Activated T-cell treated with anti-CD3 and anti-CD28 coated beads, Interleukin-2, amount 50 U/mL, for 4 hours (primary cell): ENCODE results near the gene SERPINB12. TPM values are rescaled to one million over a fixed set of nuclear protein-coding genes. Genes with fewer than 3 reads are reported as not detected.

ENCODE experiments used
- ATAC-seq, 2 donors: fragments of 200-7000 bp; cut with Tn5 transposase; one replicate each; pipeline ENCODE4 v1.10.0; 2021
- DNase-seq: peaks from one replicate; pipeline ENCODE4 v3.0.0-alpha.2; 2020
- H3K27me3 Mint-ChIP-seq: one replicate; pipeline ENCODE4 v1.8.0; 2021; ENCODE audit warnings: low read depth, mixed read lengths
- H3K36me3 Mint-ChIP-seq: one replicate; pipeline ENCODE4 v1.8.0; 2022; ENCODE audit warnings: mixed read lengths; ENCODE audit not compliant: insufficient read depth
- H3K4me1 Mint-ChIP-seq: one replicate; pipeline ENCODE4 v1.8.0; 2021; ENCODE audit warnings: low read depth, mixed read lengths
- H3K4me3 Mint-ChIP-seq: one replicate; pipeline ENCODE4 v1.8.0; 2021; ENCODE audit warnings: mild to moderate bottlenecking, moderate library complexity, mixed read lengths
- H3K9me3 Mint-ChIP-seq: one replicate; pipeline ENCODE4 v1.8.0; 2021; ENCODE audit warnings: mixed read lengths
- total RNA-seq, 3 donors: library from RNA; stranded (reverse); gene quantifications; one replicate each; pipeline ENCODE4 v1.2.1, GENCODE V29; 2021

Gene SERPINB12
- total RNA-seq, 3 donors from 2014 or later = not detected

DNA sequence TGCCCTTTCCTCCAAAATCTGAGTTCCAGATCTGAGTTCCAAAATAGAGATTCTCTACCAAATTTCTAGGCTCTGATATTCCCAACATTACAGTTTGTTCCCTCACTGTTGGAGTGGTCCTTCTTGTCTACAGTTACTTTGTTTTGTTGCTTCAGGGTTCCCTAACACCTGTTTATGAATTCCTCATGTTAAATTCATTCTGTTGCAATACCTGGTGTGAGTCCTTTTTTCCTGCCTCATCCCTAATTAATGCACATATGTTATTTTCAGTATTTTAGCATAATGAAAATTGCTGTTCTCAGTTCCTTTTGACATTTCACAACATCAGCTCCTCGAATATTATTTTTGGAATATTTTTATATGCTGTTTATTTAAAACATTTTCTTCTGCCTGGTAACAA lies 61.2 kb downstream of the SERPINB12 start:
- no peaks in the 10 kb centered on the region for H3K9me3 Mint-ChIP-seq
- DNase-seq (no peak), ATAC-seq (no peak)
- no peaks in the 10 kb centered on the region for H3K36me3 Mint-ChIP-seq
- H3K4me3 Mint-ChIP-seq = no peak overlapping the region
- no peaks in the 10 kb centered on the region for H3K4me1 Mint-ChIP-seq
- H3K27me3 Mint-ChIP-seq = no peaks in the 10 kb centered on the region

DNA sequence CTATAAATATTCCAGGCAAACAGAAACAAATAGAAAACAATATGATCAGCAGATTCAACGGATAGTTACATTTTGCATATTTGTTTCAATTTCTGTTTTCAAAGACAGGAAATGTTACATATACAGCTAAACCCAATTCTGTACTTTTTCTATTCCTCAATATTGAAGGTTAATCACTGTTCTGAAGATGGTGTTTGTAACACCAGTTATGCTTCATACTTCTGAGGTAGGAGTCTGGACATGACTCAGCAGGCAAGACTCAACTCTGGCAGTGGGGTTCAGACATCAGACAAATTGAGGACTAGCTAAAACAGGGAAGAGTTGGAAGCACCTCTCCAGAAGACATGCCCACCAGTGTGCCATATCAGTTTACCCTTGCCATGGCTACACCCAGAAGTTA lies 61.6 kb downstream of the SERPINB12 start:
- no peaks in the 10 kb centered on the region for H3K4me1 Mint-ChIP-seq

DNA sequence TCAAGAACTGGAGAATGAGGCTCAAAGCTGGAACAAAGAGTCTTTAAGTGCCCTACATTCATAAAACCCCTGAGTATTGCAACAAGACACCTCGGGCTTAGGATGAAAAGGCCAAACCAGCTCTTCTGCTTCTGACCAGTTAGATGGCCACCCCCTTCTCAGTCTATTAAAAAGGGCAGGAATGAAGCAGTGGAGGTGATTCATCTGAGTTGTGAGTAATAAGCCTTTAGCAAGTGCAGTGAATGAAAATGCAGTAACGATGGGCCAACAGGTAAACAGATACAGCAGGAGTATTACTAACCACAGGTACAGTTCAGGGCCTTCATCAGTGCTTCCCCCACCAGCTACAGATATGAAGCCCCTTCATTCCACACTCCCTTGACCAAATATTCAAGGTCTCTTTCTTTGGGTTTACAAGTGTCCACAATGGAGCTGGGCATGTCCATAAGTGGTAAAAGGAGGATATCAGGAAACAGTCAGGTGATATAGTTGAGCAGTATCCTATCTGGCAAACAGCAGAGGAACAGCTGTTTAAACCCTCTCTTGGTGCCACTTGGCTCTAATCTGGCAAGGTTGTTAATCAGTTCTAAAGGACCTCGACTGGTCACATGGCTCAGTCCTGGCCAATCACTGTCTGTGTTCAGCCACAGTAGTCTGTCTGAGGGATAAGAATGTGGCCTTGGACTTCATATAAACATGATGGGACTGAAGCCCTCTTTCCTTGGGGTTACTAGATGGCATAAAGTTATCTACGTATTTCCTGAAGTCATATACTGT lies 62.8 kb downstream of the SERPINB12 start:
- H3K9me3 Mint-ChIP-seq = no peaks in the 10 kb centered on the region

More for the DNA sequence above, 61.6 kb downstream of the SERPINB12 start:
- no peak overlapping the region for H3K4me3 Mint-ChIP-seq
- DNase-seq = no peak
- H3K9me3 Mint-ChIP-seq = no peaks in the 10 kb centered on the region
- H3K36me3 Mint-ChIP-seq = no peaks in the 10 kb centered on the region
- ATAC-seq = no peak
- no peaks in the 10 kb centered on the region for H3K27me3 Mint-ChIP-seq

GRCh38 chr18:63606526-63606925 lies 64.4 kb downstream of the SERPINB12 start:
- H3K4me3 Mint-ChIP-seq = no peak overlapping the region
- ATAC-seq = no peak
- H3K4me1 Mint-ChIP-seq = no peaks in the 10 kb centered on the region
- no peaks in the 10 kb centered on the region for H3K9me3 Mint-ChIP-seq
- no peak for DNase-seq
- H3K36me3 Mint-ChIP-seq = no peaks in the 10 kb centered on the region
- H3K27me3 Mint-ChIP-seq = peaks cover 4% of the 10 kb centered on the region

More for the DNA sequence above, 62.8 kb downstream of the SERPINB12 start:
- Mint-ChIP-seq H3K27me3 (no peaks in the 10 kb centered on the region), H3K36me3 (no peaks in the 10 kb centered on the region), H3K4me1 (no peaks in the 10 kb centered on the region), H3K4me3 (no peak overlapping the region)
- ATAC-seq (no peak), DNase-seq (no peak)

DNA sequence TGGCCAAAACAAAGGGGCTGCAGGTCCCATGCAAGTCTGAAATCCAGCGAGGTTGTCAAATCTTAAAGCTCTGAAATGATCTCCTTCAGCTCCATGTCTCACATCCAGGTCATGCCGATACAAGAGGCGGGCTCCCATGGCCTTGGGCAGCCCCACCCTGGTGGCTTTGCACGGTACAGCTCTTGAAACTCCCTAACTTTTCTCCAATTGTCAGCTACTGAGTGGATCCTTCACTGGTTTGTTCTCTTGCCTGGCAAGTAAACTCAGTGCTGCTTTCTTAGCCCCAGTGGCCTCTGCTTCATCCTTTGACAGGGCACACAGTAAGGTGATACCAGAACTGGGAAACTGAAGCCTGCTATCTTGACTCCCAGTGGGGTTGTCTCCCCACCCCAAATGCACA lies 71.3 kb downstream of the SERPINB12 start:
- H3K9me3 Mint-ChIP-seq = no peaks in the 10 kb centered on the region
- ATAC-seq (no peak), DNase-seq (no peak)
- H3K27me3 Mint-ChIP-seq = peaks cover 8% of the 10 kb centered on the region
- no peaks in the 10 kb centered on the region for H3K36me3 Mint-ChIP-seq
- H3K4me3 Mint-ChIP-seq = no peak overlapping the region
- H3K4me1 Mint-ChIP-seq = no peaks in the 10 kb centered on the region

DNA sequence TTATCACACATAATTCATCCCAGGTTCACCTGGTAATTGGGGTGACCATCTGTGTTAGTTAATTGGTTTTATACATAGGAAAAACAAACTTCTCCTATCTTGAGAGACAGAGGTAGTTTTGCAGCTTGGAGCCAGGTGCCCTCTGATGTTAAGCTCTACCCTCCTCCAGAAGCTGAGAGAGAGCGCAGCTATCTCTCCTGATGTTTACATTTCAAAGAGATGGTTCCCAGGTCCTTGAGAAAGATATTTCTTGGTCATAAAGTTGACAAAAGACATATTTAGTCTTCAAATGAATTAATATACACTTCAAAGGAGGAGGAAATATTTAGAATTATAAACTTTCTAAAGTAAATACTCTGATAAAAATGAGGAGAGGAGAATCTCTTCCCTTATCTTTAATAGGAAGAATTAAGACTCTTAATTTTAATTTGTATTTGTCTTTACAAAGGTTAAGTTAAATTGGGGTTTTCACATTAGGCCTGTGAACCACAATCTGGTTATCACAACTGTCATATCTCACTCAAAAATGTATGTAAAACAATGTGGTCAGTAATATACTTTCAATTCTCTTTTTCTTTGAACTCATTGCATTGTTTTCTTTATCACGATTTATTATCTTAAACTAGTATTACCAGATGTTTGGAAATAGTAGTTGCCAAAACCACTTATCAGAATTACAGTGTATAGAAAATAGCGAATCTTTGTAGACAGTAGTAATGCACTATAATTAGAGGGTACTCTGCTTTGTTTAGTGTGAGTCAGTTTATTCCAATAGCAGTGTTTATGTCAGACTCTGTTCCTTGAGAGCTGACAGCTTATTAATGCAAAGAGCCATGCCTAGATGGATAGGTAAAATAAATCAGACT lies 75.1 kb downstream of the SERPINB12 start:
- Mint-ChIP-seq H3K9me3 (peaks cover 11% of the 10 kb centered on the region), H3K4me1 (no peaks in the 10 kb centered on the region)

GRCh38 chr18:63617915-63618234 lies 75.7 kb downstream of the SERPINB12 start:
- no peak overlapping the region for H3K4me3 Mint-ChIP-seq
- H3K4me1 Mint-ChIP-seq = no peaks in the 10 kb centered on the region
- DNase-seq = no peak
- H3K36me3 Mint-ChIP-seq = no peaks in the 10 kb centered on the region
- no peak for ATAC-seq
- peaks cover 11% of the 10 kb centered on the region for H3K9me3 Mint-ChIP-seq
- H3K27me3 Mint-ChIP-seq = peaks cover 4% of the 10 kb centered on the region

More for the DNA sequence above, 75.1 kb downstream of the SERPINB12 start:
- no peaks in the 10 kb centered on the region for H3K36me3 Mint-ChIP-seq
- no peak overlapping the region for H3K4me3 Mint-ChIP-seq
- H3K27me3 Mint-ChIP-seq = peaks cover 4% of the 10 kb centered on the region
- DNase-seq (no peak), ATAC-seq (no peak)

Other genes with a start within 250 kb of the SERPINB12 start
- 10 to 100 TPM; 45.0 to 71.4 (median 66.6) TPM for gene BCL2, start 222.6 kb upstream of the SERPINB12 start, total RNA-seq
- gene KDSR, start 175.2 kb upstream of the SERPINB12 start, total RNA-seq = 10 to 100 TPM; 64.6 to 78.2 (median 76.2) TPM
- 10 to 100 TPM; 55.2 to 59.8 (median 59.3) TPM for gene VPS4B, start 119.9 kb upstream of the SERPINB12 start, total RNA-seq
- gene SERPINB5, start 65.4 kb upstream of the SERPINB12 start, total RNA-seq = not detected
- gene SERPINB13, start 45.0 kb downstream of the SERPINB12 start, total RNA-seq = not detected
- not detected for gene SERPINB4, start 101.9 kb downstream of the SERPINB12 start, total RNA-seq
- not detected for gene SERPINB3, start 119.5 kb downstream of the SERPINB12 start, total RNA-seq
- not detected for gene SERPINB11, start 160.6 kb downstream of the SERPINB12 start, total RNA-seq
- not detected for gene SERPINB7, start 233.0 kb downstream of the SERPINB12 start, total RNA-seq